NCI-H345 (cell line): Measurements from ENCODE around the gene MAGI2.

Experiments
- DNase-seq: peaks from one replicate; lab custom pipeline; 2025; lab: John Stamatoyannopoulos, UW

Gene MAGI2

GRCh38 chr7:78489476-78490240 is 963.8 kb downstream of the MAGI2 start:
- DNase-seq, result no peak

GRCh38 chr7:78487464-78487863 is 966.0 kb downstream of the MAGI2 start:
- DNase-seq, result no peak

GRCh38 chr7:78479348-78479747 is 974.1 kb downstream of the MAGI2 start:
- no peak for DNase-seq

GRCh38 chr7:78476851-78477405 is 976.5 kb downstream of the MAGI2 start:
- DNase-seq, result no peak

GRCh38 chr7:78473571-78474301 is 979.7 kb downstream of the MAGI2 start:
- DNase-seq, result no peak

- no peak for DNase-seq
Measured at GRCh38 chr7:78473021-78473420, 980.4 kb downstream of the MAGI2 start.

GRCh38 chr7:78472519-78472918 is 980.9 kb downstream of the MAGI2 start:
- no peak for DNase-seq

- no peak for DNase-seq
Measured at GRCh38 chr7:78465894-78466293, 987.6 kb downstream of the MAGI2 start.

- DNase-seq, result no peak
Measured at GRCh38 chr7:78463039-78463438, 990.4 kb downstream of the MAGI2 start.

- DNase-seq, result no peak
Measured at GRCh38 chr7:78450706-78451105, 1002.8 kb downstream of the MAGI2 start.

GRCh38 chr7:78448911-78449310 is 1004.6 kb downstream of the MAGI2 start:
- DNase-seq, result no peak

GRCh38 chr7:78444267-78444666 is 1009.2 kb downstream of the MAGI2 start:
- no peak for DNase-seq

- DNase-seq, result no peak
Measured at GRCh38 chr7:78443811-78444210, 1009.7 kb downstream of the MAGI2 start.

GRCh38 chr7:78441737-78442136 is 1011.7 kb downstream of the MAGI2 start:
- DNase-seq, result no peak

- DNase-seq, result no peak
Measured at GRCh38 chr7:78438433-78438832, 1015.0 kb downstream of the MAGI2 start.

GRCh38 chr7:78437118-78437517 is 1016.3 kb downstream of the MAGI2 start:
- DNase-seq, result no peak

- no peak for DNase-seq
Measured at GRCh38 chr7:78435355-78435754, 1018.1 kb downstream of the MAGI2 start.

- DNase-seq, result no peak
Measured at GRCh38 chr7:78434281-78434680, 1019.2 kb downstream of the MAGI2 start.

- DNase-seq, result no peak
Measured at GRCh38 chr7:78433421-78433820, 1020.0 kb downstream of the MAGI2 start.

- no peak for DNase-seq
Measured at GRCh38 chr7:78429878-78430277, 1023.6 kb downstream of the MAGI2 start.

GRCh38 chr7:78427209-78427608 is 1026.3 kb downstream of the MAGI2 start:
- DNase-seq, result no peak

GRCh38 chr7:78420001-78420400 is 1033.5 kb downstream of the MAGI2 start:
- no peak for DNase-seq

GRCh38 chr7:78417180-78417853 is 1036.2 kb downstream of the MAGI2 start:
- no peak for DNase-seq
